ENCODE results near the gene MBP.
"Not testable (repeated sequence)": the region's sequence is repeated elsewhere in the genome, so short reads cannot be mapped to it uniquely, and the experiment has no call there.

MBP gene

GRCh38 chr18:77002496-77002895 lies 130.1 kb downstream of the MBP start:
- no peak for DNase-seq

GRCh38 chr18:77001979-77002378 lies 130.6 kb downstream of the MBP start:
- DNase-seq: no peak

- DNase-seq: no peak
Observed at GRCh38 chr18:77001041-77001440, 131.5 kb downstream of the MBP start.

GRCh38 chr18:77000527-77000926 lies 132.1 kb downstream of the MBP start:
- DNase-seq: peak; percentile 53

GRCh38 chr18:76999077-76999476 lies 133.5 kb downstream of the MBP start:
- DNase-seq: no peak

GRCh38 chr18:76997951-76998808 lies 134.4 kb downstream of the MBP start:
- DNase-seq: no peak

- DNase-seq: no peak
Observed at GRCh38 chr18:76996429-76996828, 136.2 kb downstream of the MBP start.

GRCh38 chr18:76995896-76996295 lies 136.7 kb downstream of the MBP start:
- DNase-seq: no peak

- no peak for DNase-seq
Observed at GRCh38 chr18:76994086-76994654, 138.4 kb downstream of the MBP start.

- DNase-seq: no peak
Observed at GRCh38 chr18:76993573-76993972, 139.0 kb downstream of the MBP start.

GRCh38 chr18:76993085-76993382 lies 139.5 kb downstream of the MBP start:
- no peak for DNase-seq

GRCh38 chr18:76992226-76993084 lies 140.1 kb downstream of the MBP start:
- DNase-seq: no peak

- DNase-seq: no peak
Observed at GRCh38 chr18:76991021-76991688, 141.4 kb downstream of the MBP start.

GRCh38 chr18:76990343-76991020 lies 142.1 kb downstream of the MBP start:
- not testable (repeated sequence) for DNase-seq

- DNase-seq: no peak
Observed at GRCh38 chr18:76989647-76990190, 142.9 kb downstream of the MBP start.

- no peak for DNase-seq
Observed at GRCh38 chr18:76988827-76989646, 143.5 kb downstream of the MBP start.

- DNase-seq: no peak
Observed at GRCh38 chr18:76988031-76988826, 144.4 kb downstream of the MBP start.

GRCh38 chr18:76986406-76986805 lies 146.2 kb downstream of the MBP start:
- no peak for DNase-seq

- DNase-seq: no peak
Observed at GRCh38 chr18:76985951-76986236, 146.7 kb downstream of the MBP start.

GRCh38 chr18:76985156-76985950 lies 147.2 kb downstream of the MBP start:
- DNase-seq: no peak
